ENCODE results near the gene SLC7A1.

SLC7A1 gene

DNA sequence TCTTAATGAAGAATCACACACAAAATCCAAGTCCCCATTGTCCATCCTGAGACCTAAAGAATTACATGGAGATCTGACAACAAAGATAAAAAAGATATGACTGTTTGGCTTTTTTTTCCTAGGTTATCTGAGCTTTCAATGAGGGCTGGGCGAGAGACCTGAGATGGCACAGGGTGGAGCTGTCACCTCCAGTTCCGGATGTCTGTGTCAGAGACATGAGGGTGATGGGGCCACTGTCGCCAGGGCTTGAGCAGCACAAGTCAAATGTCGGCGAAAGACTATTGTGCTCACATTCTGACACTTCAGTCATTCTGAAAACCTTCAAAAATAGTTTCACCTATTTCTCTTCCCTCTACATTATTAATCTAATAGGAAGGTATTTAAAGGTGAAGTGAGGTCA, 65.7 kb downstream of the SLC7A1 start:
- no peak overlapping the region for H2BK12ac ChIP-seq (ENCODE audit: low read length in 2 of 2)
- H2BK5ac ChIP-seq (ENCODE audit: low read depth, low read length, poor library complexity, severe bottlenecking) = no peak overlapping the region
- H2AFZ ChIP-seq (ENCODE audit: low read depth, low read length) = no peak overlapping the region
- WGBS = 100% methylated on average over 3 of the region's 5 CpGs
- H3K14ac ChIP-seq (ENCODE audit: low read length in 2 of 2) = no peak overlapping the region
- H3K4me3 ChIP-seq (ENCODE audit: insufficient read depth in 1 of 2, low read depth in 1 of 2, low read length in 2 of 2) = no peak overlapping the region
- no peak overlapping the region for H3K27ac ChIP-seq (ENCODE audit: low read length, poor library complexity, severe bottlenecking)
- H3K4me2 ChIP-seq (ENCODE audit: low read length, poor library complexity, severe bottlenecking) = no peak overlapping the region
- H3K36me3 ChIP-seq (ENCODE audit: control insufficient read depth in 1 of 2, insufficient read depth in 2 of 2, low read depth in 1 of 2, low read length in 2 of 2) = peaks cover 51 to 65% of the 10 kb centered on the region in 2 experiments
- H2BK120ac ChIP-seq (ENCODE audit: low read depth, low read length) = no peak overlapping the region
- peaks cover 5% of the 10 kb centered on the region for H3K4me1 ChIP-seq (ENCODE audit: control insufficient read depth, insufficient read depth, low read depth, low read length)
- no peak overlapping the region for H2BK15ac ChIP-seq (ENCODE audit: low read depth, poor library complexity, severe bottlenecking)
- H4K8ac ChIP-seq (ENCODE audit: low read length) = no peak overlapping the region
- H3K23ac ChIP-seq (ENCODE audit: low read length in 2 of 2) = no peak overlapping the region
- no peaks in the 10 kb centered on the region for H3K9me3 ChIP-seq (ENCODE audit: control insufficient read depth, low read length)
- no peak for DNase-seq
- no peak overlapping the region for H3K4ac ChIP-seq (ENCODE audit: low read depth in 1 of 2, low read length in 2 of 2)
- no peaks in the 10 kb centered on the region for H3K27me3 ChIP-seq (ENCODE audit: control insufficient read depth in 1 of 2, insufficient read depth in 1 of 2, low read length in 2 of 2)
- no peak overlapping the region for H2AK5ac ChIP-seq (ENCODE audit: low read length, severe bottlenecking)
- no peak overlapping the region for H3K9ac ChIP-seq (ENCODE audit: low read length)
- no peak overlapping the region for H4K91ac ChIP-seq (ENCODE audit: low read length)
- H3K18ac ChIP-seq (ENCODE audit: low read depth in 1 of 2, low read length in 2 of 2) = no peak overlapping the region
- H3K79me1 ChIP-seq (replicated peaks; ENCODE audit: low read length, poor library complexity, severe bottlenecking) = peaks cover 48% of the 10 kb centered on the region

DNA sequence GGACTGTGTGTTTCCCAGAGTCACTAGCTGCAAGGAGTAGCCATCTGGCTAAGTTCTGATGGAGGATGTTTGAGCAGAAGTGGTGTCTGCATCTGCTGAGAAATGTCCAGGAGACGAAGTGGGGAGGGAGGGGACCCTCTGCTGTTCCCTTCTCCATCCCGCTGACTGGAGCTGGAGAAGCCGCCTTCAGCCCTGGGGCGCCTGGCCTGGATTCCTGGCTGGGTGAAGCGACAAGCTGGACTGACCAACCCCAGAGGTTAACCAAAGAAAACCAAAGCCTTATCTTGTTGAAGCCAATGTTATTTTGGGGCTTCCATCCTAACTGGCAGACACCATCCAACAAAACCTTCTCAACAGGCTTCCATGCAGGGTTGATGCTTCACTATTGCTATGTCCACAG, 67.6 kb downstream of the SLC7A1 start:
- Histone ChIP-seq H3K36me3 (ENCODE audit: control insufficient read depth in 1 of 2, insufficient read depth in 2 of 2, low read depth in 1 of 2, low read length in 2 of 2) (peaks cover 55 to 60% of the 10 kb centered on the region in 2 experiments), H2AFZ (ENCODE audit: low read depth, low read length) (no peak overlapping the region), H3K14ac (ENCODE audit: low read length in 2 of 2) (no peak overlapping the region), H2BK15ac (ENCODE audit: low read depth, poor library complexity, severe bottlenecking) (no peak overlapping the region), H3K27ac (ENCODE audit: low read length, poor library complexity, severe bottlenecking) (no peak overlapping the region), H3K4me3 (ENCODE audit: insufficient read depth in 1 of 2, low read depth in 1 of 2, low read length in 2 of 2) (no peak overlapping the region), H2AK5ac (ENCODE audit: low read length, severe bottlenecking) (no peak overlapping the region), H3K18ac (ENCODE audit: low read depth in 1 of 2, low read length in 2 of 2) (no peak overlapping the region), H2BK12ac (ENCODE audit: low read length in 2 of 2) (no peak overlapping the region), H3K4me2 (ENCODE audit: low read length, poor library complexity, severe bottlenecking) (no peak overlapping the region), H3K4me1 (ENCODE audit: control insufficient read depth, insufficient read depth, low read depth, low read length) (peaks cover 20% of the 10 kb centered on the region), H2BK120ac (ENCODE audit: low read depth, low read length) (no peak overlapping the region), H3K27me3 (ENCODE audit: control insufficient read depth in 1 of 2, insufficient read depth in 1 of 2, low read length in 2 of 2) (no peaks in the 10 kb centered on the region), H3K4ac (ENCODE audit: low read depth in 1 of 2, low read length in 2 of 2) (no peak overlapping the region), H3K9me3 (ENCODE audit: control insufficient read depth, low read length) (no peaks in the 10 kb centered on the region), H4K8ac (ENCODE audit: low read length) (no peak overlapping the region), H2BK5ac (ENCODE audit: low read depth, low read length, poor library complexity, severe bottlenecking) (no peak overlapping the region), H3K23ac (ENCODE audit: low read length in 2 of 2) (no peak overlapping the region), H3K79me1 (replicated peaks; ENCODE audit: low read length, poor library complexity, severe bottlenecking) (peaks cover 50% of the 10 kb centered on the region), H4K91ac (ENCODE audit: low read length) (no peak overlapping the region), H3K9ac (ENCODE audit: low read length) (no peak overlapping the region)
- DNase-seq = no peak
- WGBS = 97% methylated on average over 5 of the region's 5 CpGs

DNA sequence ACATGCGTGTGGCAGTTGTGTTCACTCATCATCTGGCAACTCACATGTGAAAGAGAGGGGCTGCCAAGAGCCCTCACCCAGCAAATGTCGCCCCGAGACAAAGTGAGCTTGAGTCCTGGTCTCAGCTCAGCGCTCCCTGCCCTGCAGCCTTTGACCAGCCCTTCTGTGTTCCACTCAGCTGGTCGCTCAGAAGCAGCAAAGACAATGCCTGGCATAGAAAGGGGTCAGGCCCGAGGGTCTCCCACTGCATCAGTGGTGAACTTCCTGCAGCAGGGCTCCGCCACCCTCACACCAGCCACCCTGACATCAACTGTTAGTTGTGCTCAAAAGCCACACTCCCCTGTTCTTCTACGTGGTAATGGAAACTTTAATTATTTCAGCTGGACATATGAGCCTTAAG, 68.0 kb downstream of the SLC7A1 start:
- Histone ChIP-seq H4K91ac (ENCODE audit: low read length) (no peak overlapping the region), H3K79me1 (replicated peaks; ENCODE audit: low read length, poor library complexity, severe bottlenecking) (peaks cover 47% of the 10 kb centered on the region), H3K4me2 (ENCODE audit: low read length, poor library complexity, severe bottlenecking) (no peak overlapping the region), H3K4ac (ENCODE audit: low read depth in 1 of 2, low read length in 2 of 2) (no peak overlapping the region), H3K4me1 (ENCODE audit: control insufficient read depth, insufficient read depth, low read depth, low read length) (peaks cover 22% of the 10 kb centered on the region), H3K27ac (ENCODE audit: low read length, poor library complexity, severe bottlenecking) (no peak overlapping the region), H3K4me3 (ENCODE audit: insufficient read depth in 1 of 2, low read depth in 1 of 2, low read length in 2 of 2) (no peak overlapping the region), H3K23ac (ENCODE audit: low read length in 2 of 2) (no peak overlapping the region), H3K18ac (ENCODE audit: low read depth in 1 of 2, low read length in 2 of 2) (no peak overlapping the region), H2BK12ac (ENCODE audit: low read length in 2 of 2) (no peak overlapping the region), H3K27me3 (ENCODE audit: control insufficient read depth in 1 of 2, insufficient read depth in 1 of 2, low read length in 2 of 2) (no peaks in the 10 kb centered on the region), H2AFZ (ENCODE audit: low read depth, low read length) (no peak overlapping the region), H3K36me3 (ENCODE audit: control insufficient read depth in 1 of 2, insufficient read depth in 2 of 2, low read depth in 1 of 2, low read length in 2 of 2) (peaks cover 51 to 57% of the 10 kb centered on the region in 2 experiments), H3K9me3 (ENCODE audit: control insufficient read depth, low read length) (no peaks in the 10 kb centered on the region), H2BK5ac (ENCODE audit: low read depth, low read length, poor library complexity, severe bottlenecking) (no peak overlapping the region), H3K9ac (ENCODE audit: low read length) (no peak overlapping the region), H2BK15ac (ENCODE audit: low read depth, poor library complexity, severe bottlenecking) (no peak overlapping the region), H3K14ac (ENCODE audit: low read length in 2 of 2) (no peak overlapping the region), H4K8ac (ENCODE audit: low read length) (no peak overlapping the region), H2AK5ac (ENCODE audit: low read length, severe bottlenecking) (no peak overlapping the region), H2BK120ac (ENCODE audit: low read depth, low read length) (no peak overlapping the region)
- DNase-seq = no peak
- WGBS = 96% methylated on average over 8 of the region's 8 CpGs

DNA sequence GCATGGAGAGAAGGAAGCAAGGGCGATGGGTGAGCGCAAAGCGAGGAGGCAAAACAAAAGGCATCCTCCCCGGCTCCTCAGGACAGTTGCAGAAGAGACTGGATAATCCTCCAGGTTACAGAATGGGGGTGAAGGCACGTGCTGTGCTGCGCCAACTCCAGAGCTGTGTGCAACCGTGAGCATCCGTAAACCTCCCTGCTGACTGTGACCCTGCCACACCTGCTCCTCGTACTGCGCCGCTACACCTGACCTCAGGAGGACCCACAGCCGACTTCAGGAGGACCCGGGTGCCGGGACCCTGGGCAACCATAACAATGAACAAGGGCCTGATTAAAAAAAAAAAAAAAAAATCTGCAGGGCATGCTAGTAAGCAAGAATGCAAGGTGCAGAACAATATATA, 68.7 kb downstream of the SLC7A1 start:
- no peak overlapping the region for H3K27ac ChIP-seq (ENCODE audit: low read length, poor library complexity, severe bottlenecking)
- WGBS = 99% methylated on average over 14 of the region's 14 CpGs
- no peak overlapping the region for H4K8ac ChIP-seq (ENCODE audit: low read length)
- H2BK120ac ChIP-seq (ENCODE audit: low read depth, low read length) = no peak overlapping the region
- no peak overlapping the region for H2AK5ac ChIP-seq (ENCODE audit: low read length, severe bottlenecking)
- H3K4ac ChIP-seq (ENCODE audit: low read depth in 1 of 2, low read length in 2 of 2) = no peak overlapping the region
- H2BK5ac ChIP-seq (ENCODE audit: low read depth, low read length, poor library complexity, severe bottlenecking) = no peak overlapping the region
- H3K4me3 ChIP-seq (ENCODE audit: insufficient read depth in 1 of 2, low read depth in 1 of 2, low read length in 2 of 2) = no peak overlapping the region
- no peak overlapping the region for H3K9ac ChIP-seq (ENCODE audit: low read length)
- no peak overlapping the region for H4K91ac ChIP-seq (ENCODE audit: low read length)
- no peak overlapping the region for H3K23ac ChIP-seq (ENCODE audit: low read length in 2 of 2)
- no peak overlapping the region for H2BK12ac ChIP-seq (ENCODE audit: low read length in 2 of 2)
- H3K9me3 ChIP-seq (ENCODE audit: control insufficient read depth, low read length) = no peaks in the 10 kb centered on the region
- peaks cover 47% of the 10 kb centered on the region for H3K79me1 ChIP-seq (replicated peaks; ENCODE audit: low read length, poor library complexity, severe bottlenecking)
- no peak for DNase-seq
- H3K4me2 ChIP-seq (ENCODE audit: low read length, poor library complexity, severe bottlenecking) = no peak overlapping the region
- peaks cover 25% of the 10 kb centered on the region for H3K4me1 ChIP-seq (ENCODE audit: control insufficient read depth, insufficient read depth, low read depth, low read length)
- H2BK15ac ChIP-seq (ENCODE audit: low read depth, poor library complexity, severe bottlenecking) = no peak overlapping the region
- H2AFZ ChIP-seq (ENCODE audit: low read depth, low read length) = no peak overlapping the region
- no peaks in the 10 kb centered on the region for H3K27me3 ChIP-seq (ENCODE audit: control insufficient read depth in 1 of 2, insufficient read depth in 1 of 2, low read length in 2 of 2)
- H3K18ac ChIP-seq (ENCODE audit: low read depth in 1 of 2, low read length in 2 of 2) = no peak overlapping the region
- H3K14ac ChIP-seq (ENCODE audit: low read length in 2 of 2) = no peak overlapping the region
- peaks cover 50 to 57% of the 10 kb centered on the region in 2 experiments for H3K36me3 ChIP-seq (ENCODE audit: control insufficient read depth in 1 of 2, insufficient read depth in 2 of 2, low read depth in 1 of 2, low read length in 2 of 2)
